ENCODE results near the gene SLX9.
A peak's percentile ranks its signal among the peaks of the same experiment; 100 is the strongest.

Gene SLX9

DNA sequence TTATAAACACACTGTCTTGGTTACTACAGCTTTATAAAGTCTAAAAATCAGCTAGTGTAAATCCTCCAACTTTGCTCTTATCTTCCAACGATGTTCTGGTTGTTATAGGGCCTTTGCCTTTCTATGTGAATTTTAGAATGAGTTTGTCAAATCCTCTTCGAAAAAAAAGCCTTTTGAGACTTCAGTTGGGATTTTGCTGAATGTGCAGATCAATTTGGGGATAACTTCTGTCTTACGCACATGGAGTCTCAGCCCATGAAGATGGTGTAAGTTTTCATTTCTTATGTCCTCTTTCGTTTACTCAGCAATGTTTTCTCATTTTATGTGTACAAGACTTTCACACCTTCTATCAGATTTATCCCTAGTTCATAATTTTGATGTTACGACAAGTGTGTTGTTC is 69.8 kb downstream of the SLX9 start:
- DNase-seq = no peak

DNA sequence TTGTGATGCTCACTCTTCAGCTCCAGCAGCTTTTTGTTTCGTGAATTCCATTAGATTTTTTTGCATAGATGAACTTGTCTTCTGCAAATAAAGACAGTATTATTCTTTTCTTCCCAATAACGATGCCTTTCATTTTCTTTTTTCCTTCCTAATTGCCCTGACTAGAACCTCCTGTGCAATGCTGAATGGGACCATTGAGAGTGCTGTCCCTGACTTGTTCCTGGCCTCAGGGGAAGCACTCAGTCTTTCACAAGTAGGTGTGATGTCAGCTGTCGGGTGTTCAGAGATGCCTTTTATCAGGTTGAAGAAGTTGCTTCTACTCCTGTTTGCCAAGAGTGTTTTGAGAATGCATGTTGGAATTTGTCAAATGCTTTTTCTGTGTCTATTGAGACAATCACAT is 70.3 kb downstream of the SLX9 start:
- DNase-seq = no peak

DNA sequence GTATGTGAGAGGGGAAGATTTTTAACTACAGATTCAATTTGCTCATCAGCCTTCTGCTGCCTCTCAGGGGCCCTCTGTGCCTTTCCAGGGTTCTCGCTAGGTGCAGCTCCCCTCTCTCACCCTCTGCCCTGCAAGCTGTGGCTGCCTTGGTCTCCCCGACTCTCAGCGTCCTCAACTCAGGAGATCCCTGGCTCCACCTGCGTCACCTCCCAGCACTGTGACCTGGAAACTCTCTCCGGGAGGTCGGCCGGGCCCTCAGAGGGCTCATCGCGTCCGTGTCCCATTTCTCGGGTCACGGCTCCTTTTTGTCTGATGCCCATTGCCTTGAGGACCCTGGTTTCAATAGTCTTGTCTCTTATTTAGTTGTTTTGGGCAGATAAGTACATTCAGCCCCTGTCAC is 71.0 kb downstream of the SLX9 start:
- DNase-seq = no peak

DNA sequence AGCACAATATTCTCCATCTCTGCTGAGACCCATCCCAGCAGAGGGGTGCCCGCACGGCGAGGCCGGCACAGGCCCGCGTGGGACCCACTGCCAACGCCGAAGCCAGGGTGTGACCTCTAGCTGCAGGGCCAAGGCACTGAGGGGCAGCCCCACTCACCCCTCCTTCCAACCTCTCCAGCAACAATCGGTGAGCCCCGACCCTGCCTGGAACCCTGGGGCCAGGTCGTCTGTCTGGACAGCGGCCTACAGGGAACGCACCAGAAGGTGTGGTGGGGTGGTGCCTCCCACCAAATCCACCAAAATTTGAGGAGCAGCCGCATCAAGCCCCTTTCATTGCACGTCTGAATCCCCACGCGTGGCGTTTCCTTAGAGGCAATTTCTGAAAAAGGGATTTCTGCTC is 71.6 kb downstream of the SLX9 start:
- no peak for DNase-seq

DNA sequence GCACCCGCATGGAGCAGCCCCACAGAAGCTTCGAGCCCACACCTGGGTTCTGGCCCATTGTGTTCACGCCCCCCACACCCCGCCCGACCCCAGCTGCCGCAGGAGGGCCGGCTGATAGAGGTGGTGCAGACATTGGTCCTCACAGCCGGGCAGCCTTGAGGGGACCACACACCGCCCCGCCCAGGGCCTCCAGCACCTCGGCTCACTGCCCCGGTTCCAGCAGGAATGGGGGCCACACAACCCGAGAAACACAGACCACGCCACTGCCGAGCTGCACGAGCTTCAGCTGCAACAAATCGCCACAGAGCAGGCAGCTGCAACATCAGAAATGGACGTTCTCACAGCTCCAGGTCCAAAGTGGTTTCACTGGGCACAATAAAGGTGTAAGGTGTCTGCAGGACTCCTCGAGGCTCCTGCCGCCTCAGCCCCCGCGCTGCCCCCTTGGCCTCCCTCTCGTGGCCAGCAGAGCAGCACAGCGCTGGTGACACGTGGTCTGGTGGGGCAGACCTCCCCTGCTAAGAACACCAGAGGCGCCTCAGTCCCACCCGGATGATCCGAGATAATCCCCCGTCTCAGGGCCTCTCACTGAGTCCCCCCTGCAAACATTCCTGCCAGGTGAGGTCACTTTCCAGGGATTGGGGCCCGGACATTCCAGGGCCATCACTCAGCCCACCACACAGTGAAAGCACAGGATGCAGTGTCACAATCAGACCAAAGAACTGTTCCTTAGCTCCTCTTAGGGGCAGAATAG is 72.3 kb downstream of the SLX9 start:
- peak; percentile 89 for DNase-seq

DNA sequence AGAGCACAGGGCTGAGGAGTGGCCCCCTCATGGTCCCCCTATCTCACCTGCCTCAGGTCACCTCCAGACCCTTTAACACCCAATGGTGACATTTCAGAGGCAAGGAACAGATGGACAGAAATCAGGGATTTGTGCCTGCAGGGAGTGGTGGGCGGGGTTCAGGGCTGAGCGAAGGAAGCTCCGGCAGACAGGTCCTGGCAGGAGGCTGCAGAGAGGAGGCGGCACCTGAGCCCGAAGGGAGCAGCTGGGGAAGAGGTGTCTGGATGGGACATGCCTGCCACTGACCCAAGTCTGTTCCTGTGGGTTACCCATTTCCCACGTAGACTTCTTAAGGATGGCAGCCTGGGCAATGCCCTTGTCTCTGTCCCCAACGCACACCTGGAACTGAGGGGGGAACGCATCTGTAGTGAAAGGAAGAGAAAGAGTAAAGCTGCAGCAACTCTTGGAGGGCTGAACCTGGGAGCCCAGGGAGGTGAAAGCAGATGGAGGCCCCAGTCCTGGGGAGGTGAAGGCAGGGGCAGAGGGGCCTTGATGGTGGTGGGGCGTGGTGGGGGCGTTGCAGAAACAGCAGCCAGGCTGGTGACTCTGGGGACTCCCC is 72.9 kb downstream of the SLX9 start:
- no peak for DNase-seq

DNA sequence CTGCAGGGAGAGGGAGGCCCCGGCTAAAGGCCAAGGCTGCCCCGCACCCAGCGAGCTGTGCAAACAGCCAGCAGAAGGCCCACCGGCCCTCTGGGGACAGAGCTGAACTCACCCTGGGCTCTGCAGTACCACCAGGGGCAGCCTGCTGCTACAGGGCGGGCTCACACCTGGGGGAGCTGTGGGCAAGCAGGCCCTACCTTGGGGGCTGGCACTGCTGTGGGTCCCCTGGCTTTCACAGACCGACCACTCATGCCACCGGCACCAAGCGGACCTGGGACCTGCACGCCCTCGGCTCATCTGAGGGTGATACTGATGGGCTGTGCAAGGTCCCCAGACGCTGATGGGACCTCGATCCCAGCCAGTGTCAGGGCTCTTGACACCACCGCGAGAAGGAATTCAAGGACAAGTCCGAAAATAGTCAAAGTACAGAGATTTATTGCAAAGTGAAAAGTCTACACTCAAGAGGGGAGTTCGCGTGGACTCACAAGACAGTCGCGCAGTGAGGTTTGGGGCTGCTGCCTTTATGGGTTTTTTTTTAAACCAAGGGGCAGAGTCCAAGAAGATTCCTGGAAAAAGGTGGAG is 73.5 kb downstream of the SLX9 start:
- no peak for DNase-seq

DNA sequence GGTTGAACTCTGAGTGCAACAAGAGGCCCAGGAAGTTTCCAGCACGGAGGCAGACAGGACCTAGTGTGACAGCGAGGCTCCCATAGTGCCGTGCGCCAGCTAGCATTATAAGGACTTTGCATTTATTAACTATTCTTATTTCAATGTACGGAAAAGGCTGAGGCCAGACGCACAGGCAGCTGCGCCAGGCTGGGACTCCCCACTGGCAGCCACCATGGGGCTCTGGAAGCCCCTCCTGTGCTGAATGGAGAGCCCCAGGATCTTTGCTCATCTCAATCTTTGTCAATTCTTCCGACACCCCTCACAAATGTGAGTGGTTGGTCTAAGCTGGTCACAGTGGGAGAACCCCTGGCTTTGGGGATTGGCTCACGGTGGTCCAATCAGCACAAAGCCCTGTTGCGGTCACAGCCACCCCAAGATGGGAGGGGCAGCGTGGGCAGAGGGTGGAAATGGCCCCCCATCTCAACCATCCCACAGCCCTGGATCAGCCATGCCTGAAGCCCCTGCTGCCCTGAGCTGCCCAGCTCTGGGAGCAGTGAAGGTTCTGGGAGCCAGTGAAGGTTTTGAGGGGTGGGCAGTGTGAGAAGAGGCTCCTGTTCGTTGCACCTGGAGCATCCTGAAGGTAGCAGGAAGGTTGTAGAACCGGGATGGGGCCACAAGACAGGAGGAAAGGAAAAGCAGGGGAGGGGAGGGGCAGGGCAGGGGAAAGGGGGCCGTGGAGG is 75.1 kb downstream of the SLX9 start:
- no peak for DNase-seq

DNA sequence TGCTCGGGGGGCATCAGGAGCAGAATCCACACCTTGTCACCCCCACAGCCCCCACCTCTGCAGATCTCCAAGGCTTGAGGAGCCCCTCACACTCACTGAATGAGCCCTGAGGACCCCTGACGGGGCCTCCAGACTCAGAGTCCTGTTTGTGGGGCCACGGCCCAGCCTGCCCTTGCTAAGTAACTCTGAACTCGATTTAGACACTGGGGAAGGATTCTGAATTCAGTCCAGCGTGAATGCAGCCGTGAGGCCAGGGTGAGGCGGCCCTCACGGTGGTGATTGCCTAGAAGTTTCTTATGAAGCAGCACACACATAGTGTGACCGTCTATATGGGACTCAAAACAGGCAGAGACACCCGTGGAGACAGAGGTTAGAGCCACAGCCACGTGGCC is 75.6 kb downstream of the SLX9 start:
- DNase-seq = no peak

DNA sequence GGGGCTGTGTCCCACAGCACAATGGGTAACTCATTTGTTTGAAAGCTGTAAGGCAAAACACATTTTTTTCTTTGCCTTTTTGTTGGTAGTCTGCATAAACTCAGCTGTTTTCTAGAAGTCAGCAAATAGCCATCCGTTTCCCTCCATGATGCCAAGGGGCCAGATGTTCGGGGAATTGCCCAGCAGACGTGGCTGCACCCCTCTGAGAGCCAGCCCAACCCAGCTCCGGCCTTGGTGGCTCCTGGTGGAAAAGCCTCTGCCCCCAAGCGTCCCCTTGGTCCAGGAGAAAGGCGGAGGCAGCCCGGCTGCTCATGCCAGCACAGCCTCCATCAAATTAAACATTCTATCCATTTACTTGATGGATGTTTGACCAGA is 76.2 kb downstream of the SLX9 start:
- DNase-seq = no peak

DNA sequence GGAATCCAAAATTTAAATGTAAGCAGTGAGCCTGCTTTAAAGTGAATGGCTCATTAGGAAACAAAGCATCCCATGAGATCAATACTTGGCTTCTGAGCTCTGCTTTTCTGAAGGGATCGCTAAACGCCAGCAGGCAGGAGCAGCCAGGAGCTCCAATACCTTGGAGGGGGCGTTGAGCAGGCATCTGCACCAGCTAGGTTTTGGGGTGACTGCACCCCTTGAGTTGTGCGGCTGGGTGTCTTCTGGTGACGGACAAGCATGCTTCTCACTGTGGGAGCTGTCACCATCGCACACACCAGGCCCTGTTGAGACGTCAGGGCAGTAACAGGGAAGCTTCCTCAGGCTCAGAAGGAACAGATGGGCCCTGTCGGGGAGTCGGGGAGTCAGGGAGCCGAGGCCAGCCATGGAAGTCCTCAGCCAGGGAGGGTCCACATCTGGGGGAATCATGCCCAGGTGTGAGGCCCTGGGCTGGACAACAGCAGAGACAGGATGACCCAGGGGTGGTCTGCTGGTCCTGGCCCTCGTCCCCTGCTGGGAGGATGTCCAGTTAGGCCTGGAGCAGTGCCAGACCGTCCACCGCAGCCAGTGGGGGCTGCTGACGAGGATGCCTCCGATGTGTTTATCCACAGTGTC is 76.7 kb downstream of the SLX9 start:
- DNase-seq = no peak

DNA sequence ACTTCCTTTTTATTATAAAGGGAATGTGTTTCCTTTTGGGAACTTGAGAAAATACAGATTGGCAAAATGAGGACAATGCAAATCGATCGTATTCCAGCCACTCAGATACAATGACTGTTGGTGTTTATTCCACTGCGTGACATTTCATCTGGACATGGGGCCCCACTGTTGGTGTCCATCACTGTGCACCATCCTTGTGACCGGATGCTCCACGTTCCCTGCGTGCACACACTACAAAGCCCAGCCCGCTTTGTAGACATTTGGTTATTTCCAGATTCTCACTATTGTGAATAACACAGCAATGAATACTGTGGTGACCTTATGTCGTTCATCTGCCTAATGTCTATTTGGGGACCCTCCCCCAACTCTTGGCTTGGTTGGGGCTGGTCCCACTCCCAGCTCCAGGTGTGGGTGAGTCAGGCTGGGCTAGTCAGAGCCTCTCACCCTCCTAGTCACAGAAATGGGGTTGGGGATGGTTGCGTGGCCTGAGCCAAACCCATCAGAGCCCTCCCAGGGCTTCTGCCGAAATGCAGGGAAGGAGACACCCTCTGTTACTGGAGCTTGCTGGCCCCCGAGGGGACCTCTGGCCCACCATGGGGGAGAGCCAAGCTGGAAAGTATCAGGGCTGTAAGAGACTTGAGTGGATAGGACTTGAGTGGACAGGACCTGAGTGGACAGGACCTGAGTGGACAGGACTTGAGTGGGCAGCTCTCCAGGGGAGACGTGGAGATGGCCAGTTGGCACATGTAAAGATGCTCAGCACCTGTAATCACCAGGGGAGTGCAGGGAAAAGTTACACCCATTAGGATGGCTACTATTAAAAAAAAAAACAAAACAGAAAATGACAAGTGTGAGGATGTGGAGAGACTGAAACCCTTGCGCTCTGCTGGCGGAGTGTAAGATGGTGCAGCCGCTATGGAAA is 77.5 kb downstream of the SLX9 start:
- no peak for DNase-seq

DNA sequence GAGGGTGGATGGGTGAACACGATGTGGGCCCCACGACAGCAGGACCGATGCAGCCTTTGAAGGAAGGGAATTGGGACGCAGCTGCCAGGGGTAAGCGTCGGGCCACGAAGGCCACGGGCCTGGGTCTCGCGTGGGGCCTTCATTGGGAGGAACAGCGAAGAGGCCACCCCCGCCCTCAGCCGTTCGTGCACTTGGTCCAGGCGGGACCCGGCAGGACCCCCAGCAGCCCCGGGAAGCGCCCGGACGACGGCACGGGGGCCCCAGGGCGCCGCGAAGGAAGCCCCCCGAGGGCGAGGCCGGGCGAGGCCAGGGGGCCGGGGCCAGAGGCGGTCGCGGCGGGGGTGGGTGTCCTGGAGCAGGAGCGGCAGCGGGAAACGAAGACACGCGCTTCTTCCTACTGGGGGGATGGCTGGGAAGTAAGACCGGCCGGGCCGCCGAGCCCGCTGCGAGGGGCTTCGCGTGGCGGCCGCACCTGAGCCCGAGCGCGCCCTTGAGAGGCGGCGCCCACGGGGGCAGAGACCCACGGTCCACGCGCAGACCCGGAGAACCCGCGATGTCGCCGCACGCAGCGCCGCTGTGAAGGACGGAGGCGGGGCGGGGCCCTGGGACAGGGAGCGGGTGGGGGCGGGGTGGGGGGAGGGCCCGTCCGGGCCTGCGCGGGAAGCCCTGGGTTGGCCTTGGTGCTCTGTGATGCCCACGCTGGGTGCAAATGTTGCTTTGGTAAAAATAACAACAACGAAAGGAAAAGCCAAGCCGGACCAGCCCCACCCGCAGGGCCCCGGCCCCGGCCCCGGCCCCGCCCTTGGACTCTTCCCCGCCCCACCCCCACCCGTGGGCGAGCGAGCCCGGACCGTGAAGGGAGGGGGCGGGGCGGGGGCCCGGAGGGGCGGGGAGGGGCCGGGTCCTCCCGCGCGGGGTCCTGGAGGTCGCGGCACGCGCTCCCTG is 78.6 kb downstream of the SLX9 start:
- DNase-seq = no peak

DNA sequence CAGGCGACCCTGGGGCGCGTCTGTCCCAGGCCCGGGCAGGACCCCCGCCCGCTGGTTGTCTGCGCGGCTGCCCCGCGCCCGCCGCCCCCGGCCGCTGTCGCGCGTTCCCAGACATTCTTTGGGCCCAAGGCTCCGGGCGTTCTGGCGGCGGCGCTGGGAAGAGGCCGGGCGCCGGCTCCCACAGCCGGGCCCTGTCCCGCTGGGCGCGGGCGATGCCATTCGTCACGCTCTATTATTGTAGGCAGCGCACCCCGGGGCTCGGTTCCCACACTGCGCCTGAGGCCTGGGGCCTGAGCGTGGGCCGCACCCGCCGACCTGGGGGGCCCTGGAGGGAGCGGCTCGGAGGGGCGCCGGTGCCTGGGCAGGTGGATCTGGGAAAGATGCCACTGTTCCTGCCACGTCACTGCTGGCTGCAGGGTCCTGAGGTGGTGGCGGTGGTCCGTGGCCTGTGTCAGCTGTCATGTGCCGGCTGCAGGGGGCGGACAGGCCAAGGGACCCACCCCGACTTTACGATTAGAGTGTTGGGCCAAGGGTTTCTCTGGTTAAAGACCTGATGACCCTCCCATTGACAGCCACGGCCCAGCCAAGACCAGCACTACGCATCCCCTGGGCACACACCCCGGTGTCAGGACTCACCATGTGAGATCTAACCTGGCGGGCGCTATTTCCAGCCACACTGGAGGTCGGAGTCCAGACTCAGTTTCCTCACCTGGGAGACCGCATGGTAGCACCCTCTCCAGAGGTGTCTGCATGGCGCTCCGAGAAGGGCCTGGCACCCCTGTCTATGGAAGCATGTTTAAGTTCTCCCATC is 79.5 kb downstream of the SLX9 start:
- no peak for DNase-seq

DNA sequence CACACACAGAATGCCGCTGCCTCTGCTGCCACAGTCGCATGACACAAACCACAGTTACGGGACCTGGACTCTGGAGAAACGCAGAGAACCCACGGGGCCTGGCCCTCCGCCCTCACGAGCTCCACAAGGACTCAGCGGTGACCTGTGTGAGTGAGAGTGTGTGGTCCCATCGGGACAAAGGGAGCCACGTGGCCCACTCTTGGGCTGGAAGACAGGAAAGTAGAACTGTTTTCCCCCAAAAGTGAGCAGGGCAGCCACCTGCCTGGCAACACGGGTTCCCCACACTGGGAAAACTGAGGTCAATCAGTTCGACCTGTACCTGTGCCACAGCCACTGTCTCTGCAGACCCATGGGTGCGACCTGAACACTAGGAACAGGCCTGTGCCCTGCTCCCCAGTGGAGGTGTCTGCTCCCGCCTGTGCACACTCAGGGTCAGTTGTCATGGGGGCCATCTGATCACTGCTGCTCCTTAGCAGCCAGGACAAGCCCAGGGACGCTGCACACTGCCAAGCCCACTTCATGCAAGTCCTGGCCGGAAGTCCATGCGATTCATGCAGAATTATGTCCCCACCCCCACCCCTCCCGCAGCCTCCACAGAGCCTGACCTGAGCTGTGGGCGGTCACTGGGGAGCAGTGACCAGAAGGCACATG is 80.2 kb downstream of the SLX9 start:
- no peak for DNase-seq

DNA sequence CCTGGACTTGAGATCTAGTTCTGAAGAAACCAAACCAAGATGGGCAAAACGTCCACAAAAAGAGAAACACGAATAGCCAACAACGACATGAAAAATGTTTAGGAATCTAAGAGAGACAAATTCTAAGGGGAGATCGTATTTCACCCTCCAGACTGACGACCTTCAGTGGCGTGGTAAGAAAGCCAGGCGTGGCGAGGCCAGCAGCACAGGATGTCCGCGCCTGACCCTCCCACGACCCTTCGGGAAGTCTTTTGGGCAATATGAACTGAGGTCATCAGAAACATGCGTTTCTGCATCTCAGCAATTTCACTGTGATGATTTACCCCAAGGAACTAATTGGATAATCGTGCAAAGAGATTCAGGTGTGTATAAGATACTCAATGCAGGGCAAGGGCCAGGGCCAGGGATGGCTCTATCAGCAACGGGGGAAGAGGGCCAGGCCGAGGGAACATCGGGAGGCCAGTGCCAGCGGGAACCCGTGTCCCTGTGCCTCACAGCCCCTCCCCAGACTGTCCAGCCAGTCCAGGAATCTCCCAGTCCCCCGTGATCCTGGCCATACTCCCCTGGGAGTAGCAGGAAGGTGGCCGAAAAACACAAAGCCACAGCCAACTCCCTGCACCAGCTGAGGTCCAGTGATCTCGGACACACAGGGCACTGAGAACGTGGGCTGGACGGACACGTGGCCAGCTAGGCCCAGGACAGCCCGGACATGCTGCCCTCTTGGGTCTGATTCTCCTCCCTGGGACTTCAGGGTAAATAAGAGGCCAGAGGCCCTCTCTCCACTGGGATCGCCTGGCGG is 81.0 kb downstream of the SLX9 start:
- DNase-seq = no peak

DNA sequence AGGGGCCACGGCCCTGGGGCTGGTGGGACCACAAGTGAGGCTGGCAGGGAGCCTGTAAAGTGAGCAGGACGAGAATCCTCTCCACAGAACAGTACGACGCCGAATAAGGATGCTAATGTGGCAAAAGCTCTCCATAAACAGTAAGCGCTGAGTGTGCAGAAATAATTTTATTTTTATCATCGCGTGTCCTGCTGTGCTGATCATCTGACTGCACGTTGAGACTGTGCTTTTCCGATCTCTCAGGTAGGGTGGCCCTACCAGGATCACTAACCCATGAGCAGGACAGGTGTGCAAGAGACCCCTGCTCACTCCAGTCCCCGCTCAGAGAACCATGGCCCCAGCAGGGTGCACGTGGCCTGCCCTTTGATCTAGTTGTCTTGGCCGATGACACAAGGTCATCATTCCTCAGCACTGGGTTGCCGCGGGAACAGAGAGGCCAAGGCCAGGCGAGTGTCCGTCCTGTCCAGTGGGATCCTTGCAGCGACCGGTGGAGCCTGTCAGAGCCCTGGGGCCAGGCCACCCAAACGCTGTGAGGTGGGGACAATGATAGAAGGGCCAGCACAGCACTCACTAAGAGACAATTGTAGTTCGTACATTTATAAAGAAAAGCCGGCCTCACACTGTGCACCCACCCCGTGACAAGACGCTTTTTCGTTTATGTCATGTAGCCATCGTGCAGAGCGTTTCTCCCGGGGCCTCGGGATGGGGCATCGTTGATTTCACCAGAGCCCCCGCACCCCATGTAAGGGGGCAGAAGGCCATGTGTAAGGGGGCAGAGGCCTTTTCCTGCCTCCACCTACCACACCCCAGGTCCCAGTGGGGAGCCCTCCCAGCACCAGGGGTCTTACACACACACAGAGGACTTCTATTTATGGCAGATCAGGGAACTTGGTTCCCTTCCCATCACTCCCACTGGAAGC is 81.9 kb downstream of the SLX9 start:
- no peak for DNase-seq

DNA sequence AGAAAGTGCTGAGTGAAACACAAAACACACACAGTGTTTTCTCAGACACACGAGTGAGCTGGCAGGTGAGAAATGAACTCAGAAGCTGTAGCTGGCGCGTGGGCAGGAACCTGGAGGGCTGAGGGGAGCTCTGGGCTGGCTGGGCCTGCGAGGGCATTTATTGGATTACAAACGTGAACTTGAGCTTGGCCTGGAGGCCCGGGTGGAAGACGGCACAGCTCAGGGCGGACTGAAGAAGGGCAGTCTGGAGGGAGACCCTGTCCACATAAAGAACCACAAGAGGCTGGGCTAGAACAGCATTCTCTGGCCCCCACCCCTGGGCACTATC is 82.5 kb downstream of the SLX9 start:
- DNase-seq = no peak
